Measurements from ENCODE around the gene DNAJC6. TPM values are rescaled to one million over a fixed set of nuclear protein-coding genes. Genes with fewer than 3 reads are reported as not detected.

DNAJC6 gene
- under 1 TPM; 0.56 to 0.95 (median 0.62) TPM for polyA plus RNA-seq

DNA sequence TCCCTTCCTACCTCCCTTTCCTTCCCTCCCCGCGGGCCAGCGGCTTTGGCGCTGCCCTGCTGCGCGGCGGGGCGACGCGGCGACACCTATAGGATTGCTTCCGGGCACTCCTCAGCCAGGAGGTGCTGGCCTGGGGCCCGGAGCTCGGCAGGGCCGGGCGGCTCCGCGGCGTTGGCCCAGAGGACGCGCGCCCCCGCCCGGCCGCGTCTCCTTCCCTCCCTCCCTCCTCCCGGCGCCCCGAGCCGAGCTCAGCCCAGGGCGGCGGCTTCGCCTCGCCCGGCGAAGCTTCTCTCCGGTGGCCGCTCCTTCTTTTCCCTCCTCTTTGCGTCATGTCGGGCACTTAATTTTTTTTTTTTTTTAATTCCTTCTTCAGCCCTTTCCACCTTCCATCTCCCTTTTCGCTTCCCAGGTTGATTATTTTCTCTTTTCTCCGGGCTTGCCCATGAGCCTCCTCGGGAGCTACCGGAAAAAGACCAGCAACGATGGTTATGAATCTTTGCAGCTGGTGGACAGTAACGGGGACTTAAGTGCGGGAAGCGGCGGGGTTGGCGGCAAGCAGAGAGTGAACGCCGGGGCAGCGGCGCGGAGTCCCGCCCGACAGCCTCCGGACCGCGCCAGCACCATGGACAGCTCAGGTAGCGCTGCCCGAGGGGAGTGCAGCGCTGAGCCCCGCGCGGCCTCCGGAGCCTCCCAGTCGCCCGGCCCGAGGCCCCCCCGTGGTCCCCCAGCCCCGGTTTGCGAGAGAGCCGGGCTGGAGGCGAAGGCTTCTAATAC, at the start of gene DNAJC6:
TSS of gene DNAJC6 (plus strand) at position 240 of the 774 bp plus-strand sequence. CDS start at position 443, 203 bp downstream.
- H3K27ac ChIP-seq (ENCODE audit: low read depth, low read length), result no peak within 1 kb of the TSS
- 1 to 2% (median 1%) methylated on average over 57 to 75 of the region's 75 CpGs for WGBS, 3 donors

DNA sequence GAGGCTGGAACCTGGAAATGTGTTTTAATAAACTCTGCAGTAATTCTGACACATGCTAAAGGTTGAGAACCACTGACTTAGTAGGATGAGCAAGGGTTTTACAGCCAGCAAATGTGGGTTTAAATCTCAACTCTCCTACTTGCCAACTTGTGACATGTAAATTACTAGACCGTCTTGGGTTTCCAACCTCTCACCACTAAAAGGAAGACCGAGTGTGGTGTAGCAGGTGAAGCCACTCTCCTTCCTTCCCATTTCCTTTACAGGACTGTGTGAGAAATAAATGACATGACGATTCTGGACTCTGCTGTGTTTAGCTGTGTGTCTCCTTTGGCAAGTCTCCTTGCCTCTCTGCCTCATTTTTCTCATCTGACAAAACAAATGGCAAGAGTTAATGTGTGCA, 49.5 kb upstream of the DNAJC6 start:
- H3K27ac ChIP-seq (ENCODE audit: low read depth, low read length), result no peak overlapping the region
- 42 to 82% (median 53%) methylated on average over 3 of the region's 3 CpGs for WGBS, 3 donors

DNA sequence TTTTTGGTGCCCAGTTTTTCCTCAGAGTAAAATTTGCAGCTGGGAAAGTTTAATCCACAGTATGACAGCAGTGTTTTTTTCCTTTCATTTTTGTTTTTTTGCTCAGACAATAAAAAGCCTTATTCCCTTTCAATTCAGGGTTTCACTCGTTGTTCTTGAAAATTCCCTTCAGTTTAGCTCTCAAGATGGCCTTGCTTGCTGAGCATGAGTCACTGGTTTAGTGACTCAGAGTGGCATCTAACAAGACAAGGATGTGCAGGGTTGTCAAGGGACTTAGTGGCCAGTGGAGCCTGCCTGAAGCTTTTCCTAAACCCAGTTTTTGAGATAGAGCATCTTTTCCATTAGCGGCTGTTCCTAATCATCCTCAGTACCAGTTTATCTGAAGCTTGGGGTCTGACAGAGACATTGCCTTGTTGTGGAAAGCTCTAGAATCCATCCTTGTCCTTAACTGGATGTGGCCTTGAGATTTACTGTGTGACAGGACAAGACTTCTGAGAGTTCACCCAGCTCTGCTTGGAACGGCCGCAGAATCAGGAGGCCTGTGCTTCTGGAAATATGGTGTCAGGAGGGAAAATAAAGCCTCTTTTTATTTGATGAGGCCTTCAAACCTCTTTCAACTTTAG, 48.4 kb upstream of the DNAJC6 start:
- no peak overlapping the region for H3K27ac ChIP-seq (ENCODE audit: low read depth, low read length)
- WGBS, 3 donors, result 79 to 82% (median 81%) methylated on average over 4 of the region's 4 CpGs

DNA sequence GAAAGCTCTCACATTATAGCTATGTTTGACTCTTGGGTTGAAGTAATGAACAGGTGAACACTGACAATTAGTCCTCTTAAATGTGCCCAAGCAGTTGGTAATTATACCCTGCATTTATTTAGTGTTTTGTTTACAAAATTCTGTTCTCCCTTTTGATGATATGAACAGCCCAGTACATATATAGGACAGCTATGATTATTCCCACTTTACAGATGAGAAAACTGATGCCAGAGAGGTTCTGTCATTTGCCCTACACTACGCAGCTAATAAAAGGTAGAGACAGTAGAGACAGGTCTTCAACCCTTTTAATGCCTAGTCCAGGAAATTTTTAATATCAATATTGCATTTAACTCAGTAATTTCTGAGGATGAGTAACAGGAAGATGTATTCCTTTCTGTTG, 46.1 kb upstream of the DNAJC6 start:
- 95 to 100% (median 96%) methylated on average over 1 of the region's 1 CpG for WGBS, 3 donors
- H3K27ac ChIP-seq (ENCODE audit: low read depth, low read length), result no peak overlapping the region

DNA sequence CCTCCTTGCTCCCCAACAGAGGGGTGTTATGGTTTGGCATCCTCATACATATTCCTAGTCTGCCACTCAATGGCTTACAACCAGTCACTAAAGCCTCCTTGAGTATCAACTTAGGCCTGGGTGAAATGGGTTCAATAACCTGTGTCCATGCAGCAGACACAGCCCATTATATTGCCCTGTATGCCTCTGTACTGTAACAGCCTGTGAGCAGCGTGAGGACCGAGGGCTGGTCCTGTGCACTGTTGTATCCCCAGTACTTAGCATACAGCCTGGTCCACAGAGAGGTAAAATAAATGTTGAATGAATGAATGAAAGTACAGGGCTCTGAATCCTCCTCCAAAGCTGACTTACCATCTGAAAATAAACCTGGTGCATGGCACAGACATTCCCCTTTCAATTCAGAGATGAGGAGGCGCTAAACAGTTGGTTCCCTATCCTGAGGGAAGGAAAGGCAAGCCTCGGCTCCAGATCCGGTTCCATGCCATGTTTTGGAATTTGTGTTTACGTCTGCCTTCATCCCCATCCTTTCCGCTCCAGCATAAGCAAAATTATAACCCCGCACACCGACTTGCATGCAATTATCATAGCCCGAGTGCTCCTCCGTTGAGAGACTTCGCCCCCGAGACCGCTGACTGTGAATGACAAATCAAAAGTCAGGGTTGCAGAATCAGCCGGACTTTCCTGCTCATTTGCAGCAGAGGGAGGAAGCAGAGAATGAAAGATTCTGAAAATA, 45.0 kb upstream of the DNAJC6 start:
- WGBS, 3 donors, result 15 to 27% (median 16%) methylated on average over 15 of the region's 15 CpGs
- H3K27ac ChIP-seq (ENCODE audit: low read depth, low read length), result no peak overlapping the region

DNA sequence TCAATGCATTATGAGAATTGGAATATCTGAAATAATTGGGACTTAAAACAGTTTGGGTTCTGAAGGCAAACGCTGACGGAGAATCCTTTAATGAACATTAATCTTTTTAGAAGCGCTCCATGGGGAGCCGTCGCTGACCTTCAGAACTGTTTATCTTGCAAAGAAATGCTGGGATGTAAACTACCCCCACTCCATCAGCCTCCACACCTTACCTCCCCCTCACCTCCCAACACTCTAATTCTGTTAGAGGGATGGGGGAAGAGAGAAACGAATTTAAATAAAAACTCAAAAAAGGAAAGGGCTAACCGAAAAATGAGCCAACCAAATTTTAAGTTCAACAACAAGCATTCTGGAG, 44.1 kb upstream of the DNAJC6 start:
- H3K27ac ChIP-seq (ENCODE audit: low read depth, low read length), result no peak overlapping the region
- WGBS, 3 donors, result 3 to 7% (median 6%) methylated on average over 7 of the region's 7 CpGs

DNA sequence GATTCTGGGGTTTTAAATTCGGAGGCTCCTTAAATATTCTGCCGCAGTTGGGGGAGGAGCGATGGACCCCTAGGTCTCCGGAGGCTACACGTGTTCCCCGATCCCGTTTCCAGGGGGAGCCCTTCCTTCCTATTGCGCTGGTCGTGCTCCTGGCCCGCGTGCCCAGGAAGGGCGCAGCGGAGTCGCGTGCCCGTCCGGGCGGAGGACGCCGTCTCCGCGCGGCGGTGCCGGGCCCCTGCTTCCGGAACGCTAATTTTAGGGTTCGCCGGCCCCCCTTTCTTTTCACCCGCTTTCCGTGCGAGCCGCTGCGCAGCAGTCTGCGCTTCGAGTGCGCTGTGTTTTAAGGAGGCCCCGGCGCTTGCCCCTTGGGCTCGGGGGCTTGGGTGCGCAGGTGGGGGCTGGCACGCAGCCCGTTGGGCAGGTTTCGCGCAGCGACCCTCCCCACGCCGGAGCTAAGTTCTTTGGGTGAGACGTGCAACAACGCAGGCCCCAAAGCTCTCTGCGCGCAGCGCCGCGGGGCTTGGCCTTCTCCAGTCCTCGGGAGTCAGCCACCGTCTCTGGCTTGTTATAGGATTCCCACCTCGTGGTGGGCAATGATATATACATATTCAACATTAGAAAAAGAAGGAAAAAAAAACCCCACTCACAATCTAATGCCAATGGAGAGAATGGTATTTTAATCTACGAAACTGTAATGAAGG, 43.5 kb upstream of the DNAJC6 start:
- 3 to 5% (median 4%) methylated on average over 50 to 59 of the region's 59 CpGs for WGBS, 3 donors
- H3K27ac ChIP-seq (ENCODE audit: low read depth, low read length), result no peak overlapping the region

DNA sequence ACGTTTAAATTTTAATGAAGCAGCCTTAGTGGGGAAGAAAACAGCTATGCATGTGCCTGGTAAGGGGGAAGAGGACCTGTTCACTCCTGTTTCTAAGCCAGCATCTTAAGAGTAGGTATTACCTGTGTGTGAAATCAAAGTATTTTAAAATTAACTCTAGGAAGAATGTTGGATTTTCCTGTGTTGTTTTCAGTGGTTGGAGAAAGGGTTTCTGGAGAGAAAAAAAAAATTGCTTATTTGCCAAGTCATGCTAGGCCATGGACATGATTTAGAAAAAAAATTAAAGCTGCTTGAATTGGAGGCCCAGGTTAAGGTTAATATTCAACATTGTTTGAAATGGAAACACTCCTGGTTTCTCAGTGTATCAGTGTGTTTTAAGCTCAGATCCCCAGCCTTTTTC, 42.9 kb upstream of the DNAJC6 start:
- WGBS, 3 donors, result 14 to 40% (median 33%) methylated on average over 1 of the region's 1 CpG
- no peak overlapping the region for H3K27ac ChIP-seq (ENCODE audit: low read depth, low read length)

DNA sequence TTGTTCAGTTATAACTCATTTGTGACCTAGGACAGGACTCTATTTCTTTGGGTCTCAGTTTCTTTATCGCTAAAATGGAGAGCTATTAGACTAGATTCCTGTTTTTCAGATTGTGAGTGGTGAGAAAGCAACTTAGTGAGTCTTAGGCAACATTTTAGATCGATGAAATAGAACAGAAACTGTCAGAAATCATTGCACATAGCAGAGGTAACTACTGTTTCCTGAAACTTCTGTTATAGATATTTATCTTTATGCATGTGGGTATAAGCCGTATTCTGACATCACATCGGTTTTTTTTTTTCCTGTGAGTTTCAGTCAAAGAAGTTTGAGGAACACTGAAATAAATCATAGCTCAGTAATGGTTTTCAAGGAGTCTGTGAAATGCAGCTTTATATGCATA, 42.1 kb upstream of the DNAJC6 start:
- WGBS, 3 donors, result 61 to 93% (median 75%) methylated on average over 4 of the region's 4 CpGs

DNA sequence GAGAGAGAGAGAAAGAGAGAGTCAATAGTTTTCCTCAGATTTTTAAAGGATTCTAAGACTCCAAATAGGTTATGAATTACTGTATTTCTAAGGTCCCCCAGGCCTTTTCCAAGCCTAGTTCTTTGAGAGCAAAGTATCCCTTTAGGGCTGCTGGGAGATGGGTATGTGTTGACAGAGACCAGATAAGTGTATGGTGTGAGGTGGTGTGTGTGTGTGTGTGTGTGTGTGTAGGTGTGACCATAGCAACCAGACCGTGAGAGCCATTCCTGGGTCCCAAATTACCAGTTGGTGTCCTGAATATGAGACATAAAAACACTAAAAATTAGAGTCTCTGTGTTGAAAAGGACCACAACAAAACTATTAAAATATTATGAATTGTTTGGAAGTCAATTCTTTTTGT, 41.7 kb upstream of the DNAJC6 start:
- 71 to 75% (median 75%) methylated on average over 1 of the region's 1 CpG for whole genome bisulfite sequencing, 3 donors
- H3K27ac ChIP-seq (ENCODE audit: low read depth, low read length), result no peak overlapping the region

More for the DNA sequence above, 42.1 kb upstream of the DNAJC6 start:
- H3K27ac ChIP-seq (ENCODE audit: low read depth, low read length), result no peak overlapping the region

DNA sequence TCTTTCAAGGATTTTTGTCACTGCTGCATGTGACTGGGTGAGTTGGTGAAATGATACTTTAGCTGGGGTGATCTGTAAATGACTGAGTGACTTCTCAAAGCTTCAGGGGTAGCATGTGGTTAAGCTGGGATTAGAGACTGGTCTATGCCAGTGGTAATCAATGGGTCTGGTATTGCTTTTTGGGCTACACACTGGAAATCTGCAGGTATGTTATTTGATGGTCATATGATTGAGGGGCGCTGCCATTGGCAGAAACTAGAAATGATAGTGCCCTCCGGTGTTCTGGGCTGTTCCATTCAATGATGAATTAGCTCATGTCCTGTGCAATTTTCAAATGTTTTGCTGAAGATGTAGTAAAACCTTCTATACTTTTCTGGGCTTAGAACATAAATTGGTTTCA, 39.7 kb upstream of the DNAJC6 start:
- H3K27ac ChIP-seq (ENCODE audit: low read depth, low read length), result no peak overlapping the region
- WGBS, 3 donors, result 83 to 91% (median 85%) methylated on average over 2 of the region's 2 CpGs

DNA sequence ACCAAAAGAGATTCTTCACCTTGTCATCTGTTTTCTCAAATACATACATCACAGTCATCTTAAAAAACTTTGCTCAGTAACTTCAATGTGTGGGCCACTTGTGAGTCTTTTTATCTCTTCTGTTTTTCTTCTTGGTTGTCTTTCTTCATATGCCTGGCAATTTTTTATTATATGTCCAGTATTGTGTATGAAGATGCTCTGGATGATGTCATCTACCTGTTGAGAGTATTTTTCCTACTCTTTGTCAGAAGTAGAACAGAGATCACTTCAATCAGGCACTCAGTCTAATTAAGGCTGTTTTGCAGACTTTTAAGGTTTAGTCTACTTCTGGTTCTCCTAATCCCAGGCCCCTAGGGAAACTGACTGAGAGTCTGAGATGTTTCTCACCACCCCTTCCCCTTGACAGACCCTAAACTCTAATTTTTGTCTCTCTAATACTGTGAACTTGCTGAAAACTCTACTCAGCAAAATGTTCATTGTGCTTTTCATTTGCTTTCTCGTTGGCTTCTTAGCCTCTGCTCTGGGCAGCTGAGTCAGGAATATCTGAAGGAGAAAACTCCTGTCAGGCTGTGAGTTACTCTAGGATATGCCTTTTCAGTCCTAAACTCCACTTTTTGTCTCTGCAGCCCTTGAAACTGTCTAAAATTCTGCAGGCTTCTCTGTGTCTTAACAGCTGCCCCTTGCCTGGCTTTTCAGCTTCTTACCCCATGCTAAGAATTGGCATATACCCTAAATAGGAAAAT, 33.0 kb upstream of the DNAJC6 start:
- no peak overlapping the region for H3K27ac ChIP-seq (ENCODE audit: low read depth, low read length)
- WGBS, 3 donors, result 73 to 84% (median 76%) methylated on average over 1 of the region's 1 CpG

DNA sequence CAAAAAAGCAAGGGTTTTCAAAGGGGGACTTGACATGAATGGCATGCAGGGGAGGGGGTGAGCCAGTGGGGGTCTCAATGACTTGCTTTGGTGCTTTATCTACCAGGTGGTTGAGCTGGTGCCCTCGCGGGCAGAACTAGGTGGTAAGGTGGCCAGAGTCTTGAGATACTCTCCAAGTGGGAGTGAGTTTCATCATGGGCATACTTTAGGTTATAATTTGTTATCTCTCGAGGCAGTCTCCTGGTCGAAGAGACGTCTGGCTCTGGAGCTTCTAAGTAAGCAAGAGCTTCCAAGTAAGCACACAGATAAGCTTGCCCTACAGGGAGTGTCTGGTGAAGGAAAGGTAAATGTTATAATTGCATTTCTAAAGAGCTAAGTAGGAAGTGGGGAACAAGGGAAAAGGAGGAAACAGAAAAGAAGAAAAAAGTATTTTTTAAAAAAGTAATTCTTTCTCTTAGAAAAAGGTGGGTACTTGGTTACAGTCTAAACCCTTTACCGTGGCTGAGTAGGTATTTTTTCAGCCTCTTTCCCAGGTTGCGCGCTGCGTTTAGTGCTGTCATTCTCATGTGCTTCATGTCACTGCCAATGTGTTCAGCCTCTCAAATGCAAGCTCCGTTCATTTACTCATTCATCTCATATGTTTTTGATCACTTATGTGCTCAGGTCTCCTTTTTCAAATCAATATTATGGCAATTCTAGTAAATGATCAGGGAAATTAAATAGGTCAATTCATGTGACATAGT, 31.6 kb upstream of the DNAJC6 start:
- WGBS, 3 donors, result 48 to 76% (median 67%) methylated on average over 10 of the region's 10 CpGs
- no peak overlapping the region for H3K27ac ChIP-seq (ENCODE audit: low read depth, low read length)

DNA sequence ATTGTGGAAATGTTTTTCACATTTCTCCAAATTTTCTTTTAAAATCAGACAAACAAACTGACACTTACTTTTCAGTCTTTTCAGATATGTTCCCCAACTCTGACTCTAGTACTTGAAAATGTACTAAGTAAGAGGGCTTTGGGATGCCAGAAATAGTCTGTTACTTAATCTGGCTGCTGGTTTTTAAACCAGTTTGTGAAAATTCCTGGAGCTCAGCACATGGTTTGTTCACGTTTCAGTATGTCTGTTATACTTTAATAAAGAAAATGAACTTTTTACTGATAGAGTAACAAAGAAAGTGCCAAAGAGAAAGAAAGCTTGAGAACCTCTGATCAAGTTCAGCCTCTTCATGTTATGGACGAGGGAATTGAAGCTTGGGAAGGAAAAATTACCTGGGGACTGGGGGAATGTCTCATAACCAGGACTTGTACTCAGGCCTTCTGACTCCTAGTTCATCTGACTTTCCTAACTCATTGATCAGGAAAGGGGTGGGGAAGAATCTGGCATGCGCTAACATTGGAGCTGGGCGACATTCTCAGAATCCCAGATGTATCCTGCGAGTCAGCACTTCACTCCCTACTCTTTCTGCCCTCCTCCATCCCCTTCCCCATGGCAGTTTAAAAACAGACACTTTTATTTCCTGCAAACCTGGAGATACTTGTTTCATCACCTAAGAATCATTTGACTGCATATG, 30.8 kb upstream of the DNAJC6 start:
- WGBS, 3 donors, result 37 to 58% (median 53%) methylated on average over 5 of the region's 5 CpGs
- H3K27ac ChIP-seq (ENCODE audit: low read depth, low read length), result no peak overlapping the region

DNA sequence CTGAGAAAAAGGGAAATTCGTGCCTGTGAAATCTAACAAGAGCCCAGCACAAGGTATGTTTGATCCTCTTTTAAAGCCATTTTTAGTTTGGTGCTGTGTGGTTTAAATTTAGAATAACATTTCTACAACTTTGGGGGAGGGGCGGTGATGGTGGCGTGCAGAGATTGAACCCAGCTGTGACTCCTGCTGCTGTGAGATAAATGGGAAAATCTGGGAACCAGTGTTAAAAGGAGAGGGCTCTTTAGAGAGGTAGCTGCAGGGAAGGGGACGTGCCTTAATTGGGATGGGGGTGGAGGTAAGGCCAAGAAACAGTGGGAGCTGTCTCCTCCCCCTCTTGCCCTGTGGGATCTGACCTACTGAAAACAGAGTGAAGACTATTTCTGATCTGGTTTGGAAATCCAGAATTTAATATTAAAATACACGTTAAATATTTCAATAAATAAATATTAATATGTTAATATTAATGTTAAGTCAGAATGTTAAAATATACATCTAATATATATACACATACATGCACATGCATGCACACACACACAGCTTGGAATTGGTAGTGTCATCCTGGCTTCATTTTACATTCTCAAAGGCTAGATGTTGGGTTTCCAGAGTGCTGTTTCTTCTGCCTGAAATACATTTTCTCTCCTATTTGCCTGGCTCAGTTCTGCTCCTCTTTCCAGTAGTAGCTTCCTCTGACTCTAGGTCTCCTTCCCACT, 30.1 kb upstream of the DNAJC6 start:
- no peak overlapping the region for H3K27ac ChIP-seq (ENCODE audit: low read depth, low read length)
- 49 to 62% (median 52%) methylated on average over 5 of the region's 5 CpGs for WGBS, 3 donors

DNA sequence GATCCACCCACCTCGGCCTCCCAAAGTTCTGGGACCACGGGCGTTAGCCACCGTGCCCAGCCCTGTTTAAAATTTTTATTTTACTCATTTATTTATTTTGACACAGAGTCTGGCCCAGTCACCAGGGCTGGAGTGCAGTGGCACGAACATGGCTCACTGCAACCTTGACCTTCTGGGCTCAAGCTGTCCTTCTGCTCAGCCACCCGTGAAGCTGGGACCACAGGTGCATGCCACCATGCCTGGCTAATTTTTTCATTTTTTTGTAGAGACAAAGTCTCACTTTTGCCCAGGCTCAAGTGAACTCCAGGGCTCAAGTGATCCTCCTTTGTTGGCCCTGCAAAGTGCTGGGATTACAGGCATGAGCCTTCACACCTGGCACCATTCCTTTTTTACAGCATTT, 27.5 kb upstream of the DNAJC6 start:
- H3K27ac ChIP-seq (ENCODE audit: low read depth, low read length), result no peak overlapping the region
- 89 to 91% (median 90%) methylated on average over 6 of the region's 6 CpGs for WGBS, 3 donors
